HG02840 (cell line): ENCODE data around the gene SMAP1.
A peak's percentile ranks its signal among the peaks of the same experiment; 100 is the strongest.

Source experiments
- ATAC-seq: cut with Tn5 transposase; IDR thresholded peaks from one replicate; pipeline ENCODE4 v1.9.1; 2021; ENCODE audit warnings: mild to moderate bottlenecking, moderate library complexity, moderate number of reproducible peaks; ENCODE audit not compliant: unreplicated experiment, low FRiP score

The SMAP1 gene

DNA sequence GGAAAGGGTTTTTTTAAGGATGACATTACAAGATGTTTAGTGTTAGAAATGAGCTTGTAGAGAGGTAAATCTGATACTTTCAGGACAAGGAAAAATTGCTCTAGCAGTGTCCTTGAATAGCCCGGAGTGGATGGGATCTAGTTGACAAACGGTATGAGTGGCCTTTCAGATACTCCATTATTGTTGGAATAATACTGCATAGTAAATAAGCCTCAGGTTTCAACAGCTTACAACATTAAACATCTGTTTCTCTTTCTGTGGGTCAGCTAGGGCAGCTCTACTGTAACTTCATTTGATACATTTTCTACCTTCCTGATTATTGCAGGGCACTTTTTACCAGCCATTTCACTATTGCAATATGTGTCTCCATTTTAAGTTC is 171.2 kb downstream of the SMAP1 start:
- ATAC-seq: no peak

DNA sequence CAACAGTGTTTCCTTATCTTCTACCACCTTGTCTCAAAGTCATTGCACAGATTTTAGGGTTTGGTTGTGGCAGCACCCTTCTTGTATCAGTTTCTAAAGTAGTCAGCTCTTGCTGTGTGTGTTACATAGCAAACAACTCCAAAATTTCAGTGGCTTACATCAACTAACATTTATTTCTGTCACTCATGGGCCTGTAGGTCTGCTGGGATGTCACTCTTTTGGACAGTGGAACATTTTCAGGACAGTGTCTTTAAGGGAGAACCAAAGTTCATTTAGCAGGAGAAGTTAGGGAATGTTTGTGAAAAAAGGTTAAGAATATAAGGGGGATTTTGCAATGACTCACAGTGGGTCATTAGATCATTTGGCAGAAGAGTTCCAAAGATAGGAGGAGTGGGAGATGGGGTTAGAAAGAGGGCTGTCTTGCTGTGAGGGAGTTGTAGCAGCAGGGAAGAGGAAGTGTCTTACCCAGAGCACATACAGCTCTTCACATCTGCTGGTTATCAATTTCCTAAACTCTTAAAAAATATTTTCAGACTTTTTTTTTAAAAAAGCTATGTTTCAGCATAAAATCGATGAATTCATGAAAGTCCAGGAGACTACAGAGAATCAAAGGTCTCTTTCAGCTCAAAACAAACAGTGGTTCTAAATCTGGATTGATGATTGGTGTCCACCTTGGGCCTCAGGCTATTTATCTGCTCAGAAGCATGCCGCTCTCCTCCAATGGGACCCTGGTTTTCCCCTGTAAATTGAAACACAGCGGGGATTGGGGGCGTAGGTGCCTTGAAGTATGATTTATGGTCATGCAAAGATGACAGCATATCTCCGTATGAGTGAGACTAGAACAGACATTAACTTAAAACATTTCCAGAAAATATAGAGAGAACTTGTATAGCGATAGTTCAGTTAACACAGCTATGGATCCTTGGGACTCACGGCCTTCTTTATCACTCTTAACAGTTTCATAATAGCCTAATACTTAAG is 171.9 kb downstream of the SMAP1 start:
- ATAC-seq: no peak

DNA sequence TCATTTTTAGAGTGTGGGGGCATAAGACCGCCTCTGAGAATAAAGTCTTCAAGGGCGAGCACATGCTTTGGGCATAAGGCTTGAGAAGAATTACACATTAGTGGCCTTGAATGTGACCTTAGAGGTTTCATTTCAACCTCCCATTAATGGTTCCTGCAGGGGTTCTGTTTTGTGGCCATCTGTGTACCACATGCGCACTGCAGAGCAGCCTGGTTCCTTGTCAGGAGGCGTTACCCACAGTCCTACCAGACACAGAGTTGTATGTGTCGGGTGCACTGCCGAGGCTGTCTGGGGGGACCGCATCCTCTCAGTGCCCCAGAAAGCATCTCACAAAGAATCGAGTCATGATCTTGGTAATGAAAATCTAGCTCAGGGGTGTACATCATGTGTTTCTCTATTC is 173.4 kb downstream of the SMAP1 start:
- ATAC-seq: no peak

DNA sequence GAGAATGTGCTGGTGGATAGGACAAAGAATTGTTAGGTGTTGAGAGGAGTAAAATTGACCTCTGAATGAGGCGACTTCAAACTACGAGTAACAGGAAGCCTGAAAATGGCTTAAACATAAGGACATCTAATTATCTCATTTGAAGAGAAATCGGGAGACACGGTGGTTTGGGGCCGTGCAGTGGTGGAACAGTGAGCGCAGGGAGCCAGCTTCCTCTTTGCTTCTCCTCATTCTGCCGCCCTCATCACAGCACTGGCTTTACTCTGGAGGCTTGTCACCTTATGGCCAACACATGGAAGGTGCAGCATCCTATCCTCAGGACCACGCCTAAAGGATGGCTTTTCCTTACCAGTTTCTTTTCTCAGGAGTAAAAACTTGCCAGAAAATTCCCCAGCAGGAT is 174.9 kb downstream of the SMAP1 start:
- no peak for ATAC-seq

DNA sequence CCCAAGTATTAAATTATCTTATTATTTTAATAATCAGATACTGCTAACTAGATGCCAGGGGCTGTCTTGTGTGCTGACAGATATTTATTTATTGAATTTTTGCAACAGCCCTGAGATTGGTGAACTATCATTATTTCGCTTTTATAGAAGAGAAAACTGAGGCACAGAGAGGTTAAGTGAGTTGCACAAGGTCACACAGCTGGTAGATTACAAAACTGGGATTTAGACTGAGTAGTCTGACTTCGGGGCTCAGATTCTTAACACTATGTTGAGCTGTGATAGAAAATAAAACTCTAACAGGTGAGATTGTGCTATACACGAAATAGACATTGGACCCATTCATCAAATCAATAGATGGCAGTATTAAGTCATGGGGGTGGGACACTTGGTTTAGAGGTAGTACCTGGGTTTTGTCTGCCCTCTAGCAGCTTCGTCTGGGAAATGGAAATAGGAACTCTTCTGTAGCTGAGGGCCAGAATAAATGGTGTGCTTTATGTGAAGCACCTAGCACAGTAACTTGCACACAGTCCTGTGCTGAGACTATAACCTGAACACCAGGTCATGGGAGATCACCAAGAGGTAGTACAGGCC is 175.7 kb downstream of the SMAP1 start:
- ATAC-seq: no peak

DNA sequence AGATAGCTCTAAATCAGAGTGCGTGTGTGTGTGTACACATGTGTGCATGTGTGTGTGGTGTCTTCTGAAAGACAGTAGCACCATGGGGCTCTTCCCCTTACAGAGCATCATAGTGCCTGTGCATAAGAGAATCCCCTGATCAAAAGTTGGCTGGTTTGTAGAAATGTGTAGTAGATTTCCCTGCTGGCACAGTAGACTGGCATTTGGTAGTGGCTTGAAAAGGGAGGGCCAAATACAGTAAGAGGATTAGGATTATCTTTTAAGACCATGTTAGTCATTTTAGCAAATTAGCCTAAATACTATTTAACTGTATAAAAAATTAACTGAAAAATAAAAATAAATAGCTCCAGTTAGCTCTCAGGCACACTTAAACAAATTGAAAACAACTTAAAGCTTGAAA is 176.6 kb downstream of the SMAP1 start:
- ATAC-seq: no peak

GRCh38 chr6:70846207-70846835 is 178.6 kb downstream of the SMAP1 start:
- no peak for ATAC-seq

DNA sequence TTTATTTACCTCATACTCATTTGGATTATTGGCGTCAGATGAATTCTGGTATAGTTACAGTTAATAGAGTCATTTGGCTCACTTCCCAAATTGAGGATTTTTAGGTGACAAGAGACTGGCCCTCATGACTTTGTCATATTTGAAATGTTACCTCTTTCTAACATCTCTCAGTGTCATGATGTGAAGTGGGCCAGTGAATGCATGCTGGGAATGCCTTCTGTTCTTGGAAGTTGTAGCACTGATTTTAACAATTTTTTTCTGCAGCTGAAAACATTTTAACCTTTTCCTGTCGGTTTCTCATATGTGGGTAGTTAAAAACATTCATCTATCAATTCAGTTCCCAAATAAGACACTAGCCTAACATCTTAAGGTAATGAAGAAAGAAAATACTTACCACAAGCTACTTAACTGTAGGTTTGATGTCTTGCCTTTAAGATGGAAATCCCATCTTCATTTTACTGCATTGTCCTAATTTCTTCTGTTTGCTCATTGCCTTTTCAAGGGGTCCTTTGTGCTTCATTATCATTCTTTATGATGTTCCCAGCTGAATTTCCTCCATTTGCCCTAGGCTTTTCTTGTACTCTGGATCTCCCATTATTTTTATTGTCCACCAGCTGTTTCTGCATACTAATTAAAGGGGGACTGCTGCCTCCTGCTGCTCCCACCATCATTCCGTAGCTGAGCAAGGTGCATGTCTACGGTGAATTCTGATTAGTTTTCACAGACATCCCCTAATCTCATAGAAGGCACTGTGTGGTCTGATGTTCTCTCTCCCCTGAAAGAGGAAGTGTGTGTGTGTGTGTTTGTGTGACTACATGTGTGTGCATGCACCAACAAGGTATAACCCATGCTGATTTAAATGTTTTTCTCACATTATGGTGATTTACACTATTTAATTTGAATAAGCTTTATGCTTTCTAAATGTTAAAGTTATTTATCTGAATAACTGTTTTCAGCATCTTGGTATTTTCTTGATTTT is 179.7 kb downstream of the SMAP1 start:
- ATAC-seq: no peak

DNA sequence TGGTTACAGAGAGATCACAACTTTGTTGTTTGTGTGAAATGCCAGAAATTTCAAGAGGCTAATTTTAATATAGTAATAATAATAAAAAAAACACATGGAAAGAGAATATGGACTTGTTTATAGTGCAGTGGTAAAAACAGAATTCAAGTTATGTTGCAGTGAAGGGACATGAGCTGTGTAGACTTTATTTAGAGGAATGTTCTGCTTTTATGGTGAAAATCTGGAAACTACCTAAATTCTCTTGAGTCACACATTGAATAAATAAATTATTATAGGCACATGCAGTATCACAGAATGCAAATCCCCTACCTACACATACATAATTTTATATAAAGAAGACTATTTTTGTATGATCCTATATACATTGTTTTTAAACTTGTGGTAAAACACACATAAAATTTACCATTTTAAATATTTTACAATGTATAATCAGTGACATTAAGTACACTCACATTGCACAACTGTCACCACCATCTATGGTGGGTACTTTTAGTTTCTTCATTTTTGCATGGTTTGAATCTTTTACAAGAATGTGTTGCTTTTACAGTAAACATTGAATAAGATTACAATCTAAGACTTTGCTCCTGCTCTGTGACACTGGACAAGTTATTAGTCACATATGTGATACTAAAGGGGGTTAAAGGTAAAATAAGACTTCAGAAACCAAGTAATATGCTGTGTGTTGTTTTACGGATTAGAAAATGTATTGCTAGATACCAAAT is 181.8 kb downstream of the SMAP1 start:
- ATAC-seq: no peak

- ATAC-seq: no peak
Observed at GRCh38 chr6:70852667-70853246, 185.1 kb downstream of the SMAP1 start.

- ATAC-seq: peak; percentile 99
Observed at GRCh38 chr6:70857387-70858077, 189.8 kb downstream of the SMAP1 start.

DNA sequence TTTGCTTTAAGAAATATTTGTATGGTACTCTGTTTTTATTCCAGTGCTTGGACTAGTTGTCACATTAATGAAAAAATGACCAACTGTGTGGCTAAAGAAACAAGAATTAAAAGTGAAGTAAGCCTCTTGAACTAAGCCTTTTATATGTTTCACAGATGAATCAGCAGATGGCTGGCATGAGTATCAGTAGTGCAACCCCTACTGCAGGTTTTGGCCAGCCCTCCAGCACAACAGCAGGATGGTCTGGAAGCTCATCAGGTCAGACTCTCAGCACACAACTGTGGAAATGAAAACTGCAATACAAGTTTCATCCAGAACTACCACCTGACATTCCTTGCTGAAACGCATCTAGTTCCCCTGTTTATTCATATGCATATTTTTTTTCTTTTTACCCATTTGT is 192.4 kb downstream of the SMAP1 start:
- ATAC-seq: no peak

- ATAC-seq: no peak
Observed at GRCh38 chr6:70860920-70861319, 193.2 kb downstream of the SMAP1 start.

DNA sequence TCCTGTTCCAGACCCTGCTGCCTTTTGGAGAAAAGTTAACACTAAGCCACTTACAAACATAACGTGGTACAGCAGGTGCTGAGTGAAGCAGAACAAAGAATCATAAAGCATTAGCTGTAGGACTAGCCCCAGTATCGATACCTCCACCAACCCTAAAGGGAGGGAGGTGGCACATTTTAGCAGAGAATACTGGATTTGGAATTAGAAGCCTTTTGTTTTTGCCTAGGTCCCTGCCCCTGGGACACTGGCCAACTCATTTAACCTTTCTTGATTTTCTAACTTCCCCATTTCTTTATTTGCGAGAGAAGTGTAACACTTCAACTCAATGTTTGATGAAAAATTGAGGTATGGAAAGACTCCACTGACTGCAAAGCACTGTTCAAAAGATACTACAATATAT is 195.7 kb downstream of the SMAP1 start:
- no peak for ATAC-seq

- ATAC-seq: no peak
Observed at GRCh38 chr6:70864401-70864800, 196.7 kb downstream of the SMAP1 start.

GRCh38 chr6:70872469-70872868 is 204.8 kb downstream of the SMAP1 start:
- ATAC-seq: no peak

GRCh38 chr6:70874181-70874913 is 206.7 kb downstream of the SMAP1 start:
- no peak for ATAC-seq

- no peak for ATAC-seq
Observed at GRCh38 chr6:70879496-70879895, 211.8 kb downstream of the SMAP1 start.
